HEK293T (cell line): ENCODE data around the gene CLCNKA.
A peak's percentile ranks its signal among the peaks of the same experiment; 100 is the strongest.

Experiments used
- CTCF ChIA-PET: fragments of 350-600 bp; formaldehyde crosslinking; extraction: SDS; loops from one replicate; lab custom pipeline; 2021; ENCODE audit warnings: antibody characterized with exemption, inconsistent platforms; lab: Yijun Ruan, JAX
- POLR2A ChIA-PET: fragments of 350-600 bp; formaldehyde crosslinking; extraction: SDS; loops from one replicate; lab custom pipeline; 2020; ENCODE audit warnings: antibody characterized with exemption, inconsistent platforms; lab: Yijun Ruan, JAX
- DNase-seq: peaks from one replicate; pipeline ENCODE4 v3.0.0; 2012; ENCODE audit warnings: mixed read lengths; ENCODE audit errors: extremely low spot score
- ARNT ChIP-seq: fragments of 450-650 bp; IDR thresholded peaks from 2 replicates; pipeline ENCODE4 v1.6.1; 2017; ENCODE audit warnings: mild to moderate bottlenecking
- BHLHE40 ChIP-seq: fragments of 450-650 bp; IDR thresholded peaks from 2 replicates; pipeline ENCODE4 v1.6.1; 2016; ENCODE audit warnings: mild to moderate bottlenecking, moderate library complexity, borderline replicate concordance
- CTBP1 ChIP-seq: fragments of 450-650 bp; IDR thresholded peaks from 2 replicates; pipeline ENCODE4 v1.6.1; 2016; ENCODE audit warnings: borderline replicate concordance
- ELF4 ChIP-seq: fragments of 450-650 bp; IDR thresholded peaks from 2 replicates; pipeline ENCODE4 v1.6.1; 2017; ENCODE audit warnings: antibody characterized with exemption
- FOXA1 ChIP-seq: fragments of 450-650 bp; IDR thresholded peaks from 2 replicates; pipeline ENCODE4 v1.6.1; 2016; ENCODE audit warnings: mild to moderate bottlenecking
- FOXK2 ChIP-seq: fragments of 450-650 bp; IDR thresholded peaks from 2 replicates; pipeline ENCODE4 v1.6.1; 2016; ENCODE audit warnings: mild to moderate bottlenecking
- FOXM1 ChIP-seq: fragments of 450-650 bp; IDR thresholded peaks from 2 replicates; pipeline ENCODE4 v1.6.1; 2017; ENCODE audit warnings: mild to moderate bottlenecking, borderline replicate concordance
- HDGF ChIP-seq: fragments of 450-650 bp; IDR thresholded peaks from 2 replicates; pipeline ENCODE4 v1.6.1; 2017; ENCODE audit warnings: antibody characterized with exemption, borderline replicate concordance
- L3MBTL2 ChIP-seq: fragments of 450-650 bp; conservative IDR thresholded peaks from 2 replicates; pipeline ENCODE4 v1.6.1; 2016; ENCODE audit warnings: mild to moderate bottlenecking
- LEF1 ChIP-seq: fragments of 450-650 bp; IDR thresholded peaks from 2 replicates; pipeline ENCODE4 v1.6.1; 2017; ENCODE audit warnings: mild to moderate bottlenecking, borderline replicate concordance
- NFRKB ChIP-seq: fragments of 450-650 bp; IDR thresholded peaks from 2 replicates; pipeline ENCODE4 v1.6.1; 2016; ENCODE audit warnings: mild to moderate bottlenecking, moderate library complexity
- PKNOX1 ChIP-seq: fragments of 450-650 bp; IDR thresholded peaks from 2 replicates; pipeline ENCODE4 v1.6.1; 2016
- SP1 ChIP-seq: fragments of 450-650 bp; IDR thresholded peaks from 2 replicates; pipeline ENCODE4 v1.6.1; 2017
- SUZ12 ChIP-seq: fragments of 450-650 bp; IDR thresholded peaks from 2 replicates; pipeline ENCODE4 v1.6.1; 2016; ENCODE audit warnings: mild to moderate bottlenecking
- TARDBP ChIP-seq: fragments of 450-650 bp; IDR thresholded peaks from 2 replicates; pipeline ENCODE4 v1.6.1; 2016
- ZNF384 ChIP-seq: fragments of 450-650 bp; IDR thresholded peaks from 2 replicates; pipeline ENCODE4 v1.6.1; 2016

The CLCNKA gene

GRCh38 chr1:15991427-15992186 is 30.2 kb upstream of the CLCNKA start:
- POLR2A ChIA-PET, result no interaction called here
- no peak for DNase-seq
- CTCF ChIA-PET, result no interaction called here
- TF ChIP-seq SP1, result no peak
- TF ChIP-seq L3MBTL2, result no peak
- TF ChIP-seq FOXM1, result no peak
- TF ChIP-seq TARDBP, result no peak
- TF ChIP-seq ELF4, result no peak
- no peak for TF ChIP-seq PKNOX1
- no peak for TF ChIP-seq FOXA1
- no peak for TF ChIP-seq FOXK2
- no peak for TF ChIP-seq ZNF384
- TF ChIP-seq SUZ12, result no peak
- no peak for TF ChIP-seq NFRKB
- TF ChIP-seq ARNT, result no peak
- no peak for TF ChIP-seq LEF1
- TF ChIP-seq CTBP1, result no peak
- TF ChIP-seq BHLHE40, result no peak
- TF ChIP-seq HDGF, result no peak

- ChIA-PET POLR2A (no interaction called here), CTCF (no interaction called here)
- TF ChIP-seq NFRKB (no peak), ARNT (no peak)
- no peak for DNase-seq
Observed at GRCh38 chr1:15992187-15992553, 29.7 kb upstream of the CLCNKA start.

- no peak for DNase-seq
- CTCF ChIA-PET, result no interaction called here
- POLR2A ChIA-PET, result no interaction called here
- TF ChIP-seq ELF4 (no peak), LEF1 (no peak), FOXA1 (no peak), ZNF384 (no peak), SP1 (no peak), FOXM1 (no peak), HDGF (no peak), BHLHE40 (no peak), CTBP1 (no peak)
Observed at GRCh38 chr1:15992582-15993500, 29.0 kb upstream of the CLCNKA start.

GRCh38 chr1:15993666-15994065 is 28.2 kb upstream of the CLCNKA start:
- ChIA-PET CTCF (no interaction called here), POLR2A (no interaction called here)
- TF ChIP-seq NFRKB (no peak), BHLHE40 (no peak), FOXM1 (no peak), ARNT (no peak), PKNOX1 (no peak), SUZ12 (no peak), FOXA1 (no peak), HDGF (no peak), LEF1 (no peak), TARDBP (no peak), SP1 (no peak), FOXK2 (no peak), ZNF384 (no peak)
- DNase-seq, result no peak

- ChIA-PET POLR2A (no interaction called here), CTCF (interaction anchor here (1.0 kb wide), 1 partner anchor 13 kb away, joined by 3 read pairs; no protein-coding TSS in a partner anchor)
Observed at GRCh38 chr1:15994081-15994480, 27.8 kb upstream of the CLCNKA start.

GRCh38 chr1:15994590-15995351 is 27.1 kb upstream of the CLCNKA start:
- POLR2A ChIA-PET, result interaction anchor here (0.7 to 1.2 kb wide), 2 partner anchors 19 kb away, joined by 3 to 5 read pairs; partner anchors contain the start of gene ZBTB17
- TF ChIP-seq LEF1, result no peak
- no peak for TF ChIP-seq SUZ12
- CTCF ChIA-PET, result interaction anchor here (1.0 kb wide), 1 partner anchor 12 kb away, joined by 3 read pairs; no protein-coding TSS in a partner anchor
- peak; percentile 42 for DNase-seq

More at GRCh38 chr1:15994081-15994480, 27.8 kb upstream of the CLCNKA start:
- no peak for TF ChIP-seq FOXK2
- TF ChIP-seq CTBP1, result no peak
- TF ChIP-seq FOXM1, result no peak
- no peak for TF ChIP-seq BHLHE40
- TF ChIP-seq LEF1, result no peak
- no peak for TF ChIP-seq HDGF
- no peak for TF ChIP-seq SP1
- DNase-seq, result no peak
